Measurements from ENCODE around the gene TET1.
"Not testable (repeated sequence)": the region's sequence is repeated elsewhere in the genome, so short reads cannot be mapped to it uniquely, and the experiment has no call there.

The TET1 gene

GRCh38 chr10:68684413-68684812, 124.3 kb downstream of the TET1 start:
- no peak for DNase-seq (ENCODE audit: low read depth, low spot score)
- H3K27ac ChIP-seq = no peak overlapping the region

GRCh38 chr10:68696018-68696417, 135.9 kb downstream of the TET1 start:
- no peak for DNase-seq (ENCODE audit: low read depth, low spot score)
- no peak overlapping the region for H3K27ac ChIP-seq

- no peak for DNase-seq (ENCODE audit: low read depth, low spot score)
- no peak overlapping the region for H3K27ac ChIP-seq
These were observed 137.0 kb downstream of the TET1 start for GRCh38 chr10:68697106-68697505.

GRCh38 chr10:68700197-68700596, 140.1 kb downstream of the TET1 start:
- DNase-seq (ENCODE audit: low read depth, low spot score) = no peak
- no peak overlapping the region for H3K27ac ChIP-seq

DNA sequence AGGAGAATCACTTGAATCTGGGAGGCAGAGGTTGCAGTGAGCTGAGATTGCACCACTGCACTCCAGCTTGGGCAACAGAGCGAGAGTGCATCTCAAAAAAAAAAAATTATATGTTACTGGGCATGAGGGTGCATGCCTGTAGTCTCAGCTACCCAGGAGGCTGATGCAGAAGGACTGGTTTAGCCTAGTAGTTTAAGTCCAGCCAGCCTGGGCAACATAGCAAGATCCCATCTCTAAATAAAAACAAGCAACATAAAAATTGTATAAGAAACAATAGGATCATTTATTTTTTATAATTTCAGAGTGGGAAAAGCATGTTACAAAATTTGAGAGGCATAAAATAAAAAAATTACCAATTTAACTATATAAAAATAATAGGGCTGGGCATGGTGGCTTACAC, 145.4 kb downstream of the TET1 start:
- no peak overlapping the region for H3K27ac ChIP-seq

GRCh38 chr10:68708987-68709386, 148.8 kb downstream of the TET1 start:
- H3K27ac ChIP-seq = not testable (repeated sequence)

More for the DNA sequence above, 145.4 kb downstream of the TET1 start:
- no peak for DNase-seq (ENCODE audit: low read depth, low spot score)

DNA sequence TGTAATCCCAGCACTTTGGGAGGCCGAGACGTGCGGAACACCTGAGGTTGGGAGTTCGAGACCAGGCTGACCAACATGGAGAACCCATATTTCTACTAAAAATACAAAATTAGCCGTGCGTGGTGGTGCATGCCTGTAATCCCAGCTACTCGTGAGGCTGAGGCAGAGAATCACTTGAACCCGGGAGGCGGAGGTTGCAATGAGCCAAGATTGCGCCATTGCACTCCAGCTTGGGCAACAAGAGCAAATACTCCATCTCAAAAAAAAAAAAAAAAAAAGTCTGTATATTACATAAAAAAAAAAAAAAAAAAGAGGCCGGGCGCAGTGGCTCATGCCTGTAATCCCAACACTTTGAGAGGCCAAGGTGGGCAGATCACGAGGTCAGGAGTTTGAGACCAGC, 152.9 kb downstream of the TET1 start:
- not testable (repeated sequence) for H3K27ac ChIP-seq; DNase-seq (ENCODE audit: low read depth, low spot score)

More at GRCh38 chr10:68708987-68709386, 148.8 kb downstream of the TET1 start:
- not testable (repeated sequence) for DNase-seq (ENCODE audit: low read depth, low spot score)

GRCh38 chr10:68717435-68717834, 157.3 kb downstream of the TET1 start:
- H3K27ac ChIP-seq = no peak overlapping the region
- DNase-seq (ENCODE audit: low read depth, low spot score) = no peak

DNA sequence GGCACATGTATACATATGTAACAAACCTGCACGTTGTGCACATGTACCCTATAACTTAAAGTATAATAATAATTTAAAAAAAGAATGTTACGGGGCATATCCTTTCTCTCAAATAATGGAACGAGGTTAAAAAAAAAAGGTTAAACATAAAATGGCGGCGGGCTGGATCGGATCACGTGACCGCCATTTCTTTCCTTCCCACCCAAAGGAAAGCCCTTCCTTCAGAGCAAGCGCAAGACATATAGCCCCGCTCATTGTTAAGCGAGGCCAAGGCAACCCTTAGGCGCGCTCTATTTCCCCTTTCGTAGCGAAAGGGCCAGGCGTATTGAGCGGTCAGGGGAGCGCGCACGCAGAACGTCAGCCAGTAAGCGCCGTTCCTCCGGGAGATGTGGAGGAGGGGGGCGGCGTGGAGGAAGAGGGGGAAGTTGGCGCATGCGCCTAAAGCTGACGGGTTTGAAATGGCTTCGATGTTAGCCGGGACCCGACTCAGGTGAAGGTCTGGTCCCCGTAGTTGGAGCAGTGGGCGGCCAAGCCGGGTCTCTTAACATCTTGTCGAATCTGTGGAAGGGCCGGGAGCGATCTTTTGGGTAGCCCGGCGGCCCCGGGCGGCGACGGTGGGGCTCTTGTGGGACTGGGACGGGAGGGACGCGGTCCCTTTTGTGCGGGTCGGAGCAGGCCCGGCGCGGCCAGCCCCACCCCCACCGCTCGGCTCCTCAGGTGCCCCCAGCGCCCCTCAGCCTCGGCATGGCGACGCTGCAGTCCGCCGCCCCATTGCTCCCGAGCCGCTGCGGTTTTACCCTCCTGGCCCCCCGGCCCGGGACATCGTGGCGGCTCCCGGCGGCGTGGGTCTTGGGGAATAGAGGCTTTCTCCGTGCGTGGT, 160.9 kb downstream of the TET1 start, which contains the start of gene CCAR1:
Gene CCAR1 (plus strand): TSS at position 447 of the 880 bp plus-strand sequence. CDS start 1,266 bp downstream, outside the sequence.
- H3K27ac ChIP-seq = peak within 1 kb of the TSS; percentile 89
- peak; percentile 89 for DNase-seq (ENCODE audit: low read depth, low spot score)

- no peak for DNase-seq (ENCODE audit: low read depth, low spot score)
- H3K27ac ChIP-seq = peak overlapping the region; percentile 89
These were observed 161.7 kb downstream of the TET1 start for GRCh38 chr10:68721673-68722335.

DNA sequence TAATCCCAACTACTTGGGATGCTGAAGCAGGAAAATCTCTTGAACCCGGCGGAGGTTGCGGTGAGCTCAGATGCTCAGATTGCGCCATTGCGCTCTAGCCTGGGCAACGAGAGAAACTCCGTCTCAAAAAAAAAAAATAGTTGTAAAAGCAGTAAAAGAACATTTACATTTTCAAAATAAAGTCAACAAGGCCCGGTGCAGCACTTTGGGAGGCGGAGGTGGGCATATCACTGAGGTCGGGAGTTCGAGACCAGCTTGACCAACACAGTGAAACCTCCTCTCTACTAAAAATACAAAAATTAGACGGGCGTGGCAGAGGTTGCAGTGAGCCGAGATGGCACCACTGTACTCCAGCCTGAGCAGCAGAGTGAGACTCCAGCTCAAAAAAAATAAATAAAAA, 164.9 kb downstream of the TET1 start:
- DNase-seq (ENCODE audit: low read depth, low spot score) = no peak
- no peak overlapping the region for H3K27ac ChIP-seq

GRCh38 chr10:68727146-68727545, 167.0 kb downstream of the TET1 start:
- no peak for DNase-seq (ENCODE audit: low read depth, low spot score)
- H3K27ac ChIP-seq = no peak overlapping the region

- no peak for DNase-seq (ENCODE audit: low read depth, low spot score)
- no peak overlapping the region for H3K27ac ChIP-seq
These were observed 172.5 kb downstream of the TET1 start for GRCh38 chr10:68732651-68733050.

DNA sequence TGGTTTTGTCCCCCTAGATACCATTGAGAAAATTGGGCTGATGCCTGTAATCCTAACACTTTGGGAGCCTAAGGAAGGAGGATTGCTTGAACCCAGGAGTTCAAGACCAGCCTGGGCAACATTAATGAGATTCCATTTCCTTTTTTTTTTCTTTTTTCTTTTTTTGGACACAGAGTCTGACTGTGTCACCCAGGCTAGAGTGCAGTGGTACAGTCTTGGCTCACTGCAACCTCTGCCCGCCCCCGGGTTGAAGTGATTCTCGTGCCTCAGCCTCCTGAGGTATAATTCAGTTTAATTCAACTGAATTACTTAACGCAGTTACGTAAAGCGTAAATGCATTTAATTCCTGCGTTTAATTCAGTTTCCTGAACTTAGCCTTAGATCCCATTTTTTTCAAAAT, 174.2 kb downstream of the TET1 start:
- no peak for DNase-seq (ENCODE audit: low read depth, low spot score)
- no peak overlapping the region for H3K27ac ChIP-seq

DNA sequence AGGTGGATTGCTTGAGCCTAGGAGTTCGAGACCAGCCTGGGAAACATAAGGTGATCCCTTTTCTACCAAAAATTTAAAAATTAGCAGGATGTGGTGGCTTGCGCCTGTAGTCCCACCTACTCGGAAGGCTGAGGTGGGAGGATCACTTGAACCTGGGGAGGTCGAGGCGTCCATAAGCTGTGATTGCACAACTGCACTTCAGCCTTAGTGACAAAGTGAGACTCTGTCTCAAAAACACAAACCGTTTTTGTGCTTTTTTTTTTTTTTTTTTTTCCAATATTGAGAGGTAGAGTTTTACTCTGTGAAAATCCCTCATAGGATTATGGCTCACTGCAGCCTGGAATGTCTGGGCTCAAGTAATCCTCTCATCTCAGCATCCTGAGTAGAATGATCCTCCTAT, 175.0 kb downstream of the TET1 start:
- H3K27ac ChIP-seq = no peak overlapping the region
- no peak for DNase-seq (ENCODE audit: low read depth, low spot score)

GRCh38 chr10:68735739-68736138, 175.6 kb downstream of the TET1 start:
- not testable (repeated sequence) for DNase-seq (ENCODE audit: low read depth, low spot score); H3K27ac ChIP-seq

- not testable (repeated sequence) for H3K27ac ChIP-seq; DNase-seq (ENCODE audit: low read depth, low spot score)
These were observed 180.5 kb downstream of the TET1 start for GRCh38 chr10:68740676-68741075.

GRCh38 chr10:68742397-68742796, 182.3 kb downstream of the TET1 start:
- no peak overlapping the region for H3K27ac ChIP-seq
- no peak for DNase-seq (ENCODE audit: low read depth, low spot score)
